CD4-positive, alpha-beta T cell treated with Interferon alpha-2 for 1 hour (primary cell): ENCODE measurements around the gene VPS13A.
"Not testable (repeated sequence)": the region's sequence is repeated elsewhere in the genome, so short reads cannot be mapped to it uniquely, and the experiment has no call there.

ENCODE experiments used
- DNase-seq, 2 donors: peaks; one replicate each; pipeline ENCODE4 v3.0.0-alpha.2; 2020 to 2022

The VPS13A gene

DNA sequence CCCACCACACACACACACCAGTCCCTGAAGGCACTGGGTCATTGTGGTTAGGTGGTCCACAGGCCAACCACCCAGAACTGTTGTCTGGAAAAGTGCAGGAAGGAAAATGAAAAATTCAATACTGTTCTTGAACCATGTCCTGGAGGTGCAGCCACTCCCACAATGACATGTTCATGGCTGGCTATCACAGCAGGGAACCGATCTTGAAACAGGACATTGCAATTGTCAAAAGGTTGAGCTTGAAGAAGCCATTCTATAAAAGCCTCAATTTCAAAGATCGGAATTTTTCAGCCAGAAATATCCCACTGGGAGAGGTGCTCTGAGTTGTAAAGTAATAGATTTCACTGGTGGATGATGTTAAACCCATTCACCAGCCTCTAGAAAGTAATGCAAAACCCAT lies 252.6 kb downstream of the VPS13A start:
- DNase-seq, result no peak

GRCh38 chr9:77432053-77432452 lies 254.7 kb downstream of the VPS13A start:
- no peak for DNase-seq

DNA sequence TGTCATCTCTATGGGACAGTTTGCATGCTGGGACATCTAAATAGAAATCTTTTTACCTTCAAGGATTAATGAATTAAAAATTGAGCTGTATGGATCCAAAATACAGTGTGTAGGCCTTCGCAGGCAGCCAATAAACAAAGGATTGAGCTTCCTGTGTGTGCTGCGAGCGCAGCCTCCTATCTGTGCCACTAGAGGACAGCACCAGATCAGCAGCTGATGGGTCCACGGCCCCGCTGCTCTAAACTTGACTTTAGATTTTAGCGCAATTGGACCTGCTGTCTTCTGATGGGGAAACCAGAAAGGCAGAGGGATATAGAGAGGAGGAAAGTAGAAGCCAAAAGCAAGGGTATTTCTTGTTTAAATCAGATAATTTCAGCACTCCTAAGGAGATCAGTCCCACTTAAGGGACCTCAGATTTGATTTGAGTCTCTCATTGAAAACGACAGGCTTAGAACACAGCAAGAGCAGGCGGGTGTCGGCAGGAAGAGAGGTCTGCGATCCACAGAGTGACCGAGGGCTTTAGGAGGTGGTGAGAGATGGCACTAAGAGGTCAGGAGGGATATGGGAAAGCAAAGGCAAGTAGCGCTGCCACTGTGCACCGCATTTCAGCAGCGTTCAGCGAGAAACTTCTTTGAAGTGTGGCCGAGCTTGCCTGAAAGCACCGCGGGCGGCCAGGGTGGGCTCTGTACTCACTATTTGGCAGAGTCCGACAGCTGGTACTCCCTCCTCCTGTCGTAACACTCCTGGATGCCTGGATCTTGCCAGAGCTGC lies 256.5 kb downstream of the VPS13A start:
- DNase-seq, result peak; percentile 31 to 53

- DNase-seq, result no peak
Measured at GRCh38 chr9:77435277-77435676, 257.9 kb downstream of the VPS13A start.

GRCh38 chr9:77435688-77436087 lies 258.4 kb downstream of the VPS13A start:
- no peak for DNase-seq

DNA sequence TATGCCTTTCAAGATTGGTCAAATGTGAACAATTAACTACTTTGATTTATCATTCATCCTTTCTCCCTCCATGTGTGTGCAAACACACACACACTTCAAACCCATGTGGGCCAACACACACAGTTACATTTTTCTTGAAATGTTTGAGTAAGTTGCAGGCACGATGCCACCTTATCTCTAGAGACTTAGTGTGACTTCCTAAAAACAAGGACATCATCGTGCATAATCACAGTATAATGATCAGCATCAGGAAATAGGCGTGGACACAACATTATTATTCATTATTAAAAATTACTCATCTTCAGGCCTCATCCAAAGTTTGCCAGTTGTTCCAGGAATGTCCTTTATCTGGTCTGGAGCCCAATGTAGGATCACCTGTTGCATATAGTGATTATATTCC lies 261.3 kb downstream of the VPS13A start:
- no peak for DNase-seq

DNA sequence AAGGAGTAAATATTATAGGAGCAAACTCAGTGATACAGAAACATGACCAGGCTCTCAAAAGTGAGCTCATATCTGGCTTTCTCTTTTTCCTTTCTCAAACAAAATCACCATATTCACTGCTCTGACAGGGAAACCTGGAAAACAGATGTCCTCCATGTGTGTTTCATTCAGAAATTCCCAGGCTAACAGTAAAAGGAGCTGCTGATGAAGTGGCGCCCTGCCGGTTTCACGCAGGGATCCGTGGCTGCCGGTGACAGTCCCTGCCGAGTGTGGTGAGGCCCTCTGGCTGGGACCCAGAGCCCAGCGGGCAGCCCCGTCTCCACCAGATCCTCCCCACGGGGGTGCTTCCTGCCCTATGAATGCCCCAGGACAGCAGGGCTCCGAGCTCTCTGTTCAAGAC lies 262.7 kb downstream of the VPS13A start:
- no peak for DNase-seq

GRCh38 chr9:77441124-77441523 lies 263.8 kb downstream of the VPS13A start:
- DNase-seq, result not testable (repeated sequence)

GRCh38 chr9:77442436-77442835 lies 265.1 kb downstream of the VPS13A start:
- DNase-seq, result no peak

DNA sequence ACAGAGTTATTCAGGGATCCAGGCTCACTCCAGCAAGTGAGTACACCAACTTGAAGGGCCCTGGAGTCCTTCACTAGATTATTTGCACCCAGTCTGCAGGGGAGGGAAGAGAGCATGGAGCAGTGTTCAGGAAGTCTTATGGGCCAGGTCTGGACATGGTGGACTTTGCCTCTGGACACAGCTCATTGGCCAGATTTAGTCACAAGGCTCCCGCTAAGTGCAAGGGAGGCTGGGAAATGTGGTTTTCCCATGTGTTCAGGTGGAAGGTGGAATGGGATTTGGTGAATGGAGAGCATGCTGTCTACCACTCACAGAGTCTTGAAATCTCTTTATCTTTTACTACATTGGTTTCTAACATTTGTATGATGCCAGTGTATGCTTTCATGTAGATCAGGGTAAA lies 270.3 kb downstream of the VPS13A start:
- DNase-seq, result no peak

GRCh38 chr9:77449240-77450084 lies 272.1 kb downstream of the VPS13A start:
- DNase-seq, result no peak

- DNase-seq, result no peak
Measured at GRCh38 chr9:77450085-77450475, 272.7 kb downstream of the VPS13A start.

GRCh38 chr9:77451507-77451906 lies 274.2 kb downstream of the VPS13A start:
- DNase-seq, result no peak

- no peak for DNase-seq
Measured at GRCh38 chr9:77453825-77454647, 276.7 kb downstream of the VPS13A start.

DNA sequence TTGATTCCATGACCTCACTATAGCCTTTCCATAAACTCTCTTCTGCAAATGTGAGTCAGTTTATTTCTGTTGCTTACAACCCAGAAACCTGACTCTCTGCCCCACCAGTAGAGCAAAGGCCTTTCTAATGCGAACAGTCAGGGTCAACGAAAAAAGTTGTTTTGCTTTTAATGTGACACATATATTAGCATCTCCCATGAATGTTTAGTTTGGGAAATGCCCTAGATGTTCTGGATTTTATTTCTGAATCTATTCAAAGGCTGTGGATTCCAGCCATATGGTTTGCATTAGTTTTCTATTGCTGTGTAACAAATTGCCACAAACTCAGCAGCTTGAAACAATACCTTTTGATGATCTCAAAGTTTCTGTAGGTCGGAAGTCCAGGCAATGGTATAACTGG lies 277.3 kb downstream of the VPS13A start:
- DNase-seq, result no peak

- peak in 1 of 2 donors; percentile 37 for DNase-seq
Measured at GRCh38 chr9:77455312-77455927, 278.1 kb downstream of the VPS13A start.

DNA sequence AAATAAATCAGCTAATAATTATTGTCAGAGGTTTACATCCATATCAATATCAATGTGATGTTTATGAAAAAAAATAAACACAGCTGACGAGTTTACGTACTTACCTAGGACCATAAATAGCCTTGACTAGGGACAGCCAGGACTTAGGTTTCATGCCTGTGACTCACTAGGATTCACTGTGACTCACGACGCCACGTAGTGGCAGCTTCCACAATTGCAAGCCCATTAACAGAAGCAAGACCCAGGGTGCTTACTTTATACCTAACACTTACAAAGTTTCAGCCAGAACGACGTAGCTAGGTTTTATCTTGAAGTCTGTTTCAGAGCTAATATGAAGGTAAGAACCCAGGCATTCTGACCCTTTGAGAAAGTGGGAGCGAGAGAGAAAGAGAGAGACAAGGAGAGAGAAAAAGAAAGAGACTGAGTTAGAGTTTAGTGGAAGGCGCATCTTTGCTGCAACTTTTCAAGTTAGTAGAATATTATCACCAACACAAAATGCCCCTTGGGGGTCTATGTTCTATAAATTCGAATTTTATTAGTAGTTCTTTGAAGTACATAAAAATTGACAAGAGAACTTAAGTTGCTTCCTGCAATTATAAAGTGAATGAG lies 279.6 kb downstream of the VPS13A start:
- DNase-seq, result peak; percentile 76 to 83

- peak; percentile 50 to 72 for DNase-seq
Measured at GRCh38 chr9:77457916-77458592, 280.7 kb downstream of the VPS13A start.

GRCh38 chr9:77460938-77461337 lies 283.6 kb downstream of the VPS13A start:
- DNase-seq, result no peak

DNA sequence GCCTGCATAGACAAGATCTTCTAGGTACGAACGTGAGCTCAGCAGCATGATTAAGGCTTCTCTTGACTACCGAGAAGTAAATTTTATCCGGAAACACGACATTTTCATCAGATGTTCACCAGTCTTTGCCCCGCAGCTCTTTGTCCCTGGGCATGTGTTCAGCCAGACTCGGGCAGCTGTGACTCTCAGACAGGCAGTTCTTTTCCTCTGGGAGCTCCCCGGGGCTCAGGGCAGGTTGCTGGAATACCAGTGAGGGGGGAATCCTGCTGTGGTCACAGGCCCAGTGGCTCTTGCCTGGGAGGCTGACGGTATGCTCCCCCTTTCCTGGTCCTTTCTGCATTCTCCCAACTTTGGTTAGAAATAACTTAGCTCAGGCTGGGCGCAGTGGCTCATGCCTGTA lies 284.7 kb downstream of the VPS13A start:
- DNase-seq, result no peak

GRCh38 chr9:77463151-77463550 lies 285.8 kb downstream of the VPS13A start:
- no peak for DNase-seq

DNA sequence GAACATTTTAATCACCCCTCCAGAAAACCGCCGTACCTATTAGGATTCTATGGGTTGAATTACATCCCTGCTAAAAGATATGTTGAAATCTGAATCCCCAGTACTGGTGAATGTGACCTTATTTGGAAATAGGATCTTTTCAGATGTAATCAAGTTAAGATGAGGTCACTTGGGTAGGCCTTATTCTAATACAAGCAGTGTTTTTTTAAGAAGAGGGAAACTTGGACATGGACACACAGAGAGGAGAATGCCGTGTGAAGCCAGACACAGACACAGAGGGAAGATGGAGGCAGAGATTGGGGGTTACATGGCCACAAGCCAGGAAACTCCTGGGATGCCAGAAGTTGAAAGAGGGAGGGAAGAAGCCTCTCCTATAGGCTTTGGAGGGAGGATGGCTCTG lies 287.3 kb downstream of the VPS13A start:
- no peak for DNase-seq
